ENCODE results near the gene GRM8.

The GRM8 gene

GRCh38 chr7:127252377-127252713, 396 bp downstream of the GRM8 start:
- DNase-seq (ENCODE audit: low read depth in 2 of 2): no peak
- TF ChIP-seq, protein P1, sequence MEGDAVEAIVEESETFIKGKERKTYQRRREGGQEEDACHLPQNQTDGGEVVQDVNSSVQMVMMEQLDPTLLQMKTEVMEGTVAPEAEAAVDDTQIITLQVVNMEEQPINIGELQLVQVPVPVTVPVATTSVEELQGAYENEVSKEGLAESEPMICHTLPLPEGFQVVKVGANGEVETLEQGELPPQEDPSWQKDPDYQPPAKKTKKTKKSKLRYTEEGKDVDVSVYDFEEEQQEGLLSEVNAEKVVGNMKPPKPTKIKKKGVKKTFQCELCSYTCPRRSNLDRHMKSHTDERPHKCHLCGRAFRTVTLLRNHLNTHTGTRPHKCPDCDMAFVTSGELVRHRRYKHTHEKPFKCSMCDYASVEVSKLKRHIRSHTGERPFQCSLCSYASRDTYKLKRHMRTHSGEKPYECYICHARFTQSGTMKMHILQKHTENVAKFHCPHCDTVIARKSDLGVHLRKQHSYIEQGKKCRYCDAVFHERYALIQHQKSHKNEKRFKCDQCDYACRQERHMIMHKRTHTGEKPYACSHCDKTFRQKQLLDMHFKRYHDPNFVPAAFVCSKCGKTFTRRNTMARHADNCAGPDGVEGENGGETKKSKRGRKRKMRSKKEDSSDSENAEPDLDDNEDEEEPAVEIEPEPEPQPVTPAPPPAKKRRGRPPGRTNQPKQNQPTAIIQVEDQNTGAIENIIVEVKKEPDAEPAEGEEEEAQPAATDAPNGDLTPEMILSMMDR (IDR thresholded peaks at IDR 0.05; ENCODE audit: low read depth, low read length): no peak
- H3K4me3 ChIP-seq (replicated peaks in 1 of 2; ENCODE audit: low read depth in 2 of 2, low read length in 2 of 2): peak overlapping the region; percentile 66 to 69

DNA sequence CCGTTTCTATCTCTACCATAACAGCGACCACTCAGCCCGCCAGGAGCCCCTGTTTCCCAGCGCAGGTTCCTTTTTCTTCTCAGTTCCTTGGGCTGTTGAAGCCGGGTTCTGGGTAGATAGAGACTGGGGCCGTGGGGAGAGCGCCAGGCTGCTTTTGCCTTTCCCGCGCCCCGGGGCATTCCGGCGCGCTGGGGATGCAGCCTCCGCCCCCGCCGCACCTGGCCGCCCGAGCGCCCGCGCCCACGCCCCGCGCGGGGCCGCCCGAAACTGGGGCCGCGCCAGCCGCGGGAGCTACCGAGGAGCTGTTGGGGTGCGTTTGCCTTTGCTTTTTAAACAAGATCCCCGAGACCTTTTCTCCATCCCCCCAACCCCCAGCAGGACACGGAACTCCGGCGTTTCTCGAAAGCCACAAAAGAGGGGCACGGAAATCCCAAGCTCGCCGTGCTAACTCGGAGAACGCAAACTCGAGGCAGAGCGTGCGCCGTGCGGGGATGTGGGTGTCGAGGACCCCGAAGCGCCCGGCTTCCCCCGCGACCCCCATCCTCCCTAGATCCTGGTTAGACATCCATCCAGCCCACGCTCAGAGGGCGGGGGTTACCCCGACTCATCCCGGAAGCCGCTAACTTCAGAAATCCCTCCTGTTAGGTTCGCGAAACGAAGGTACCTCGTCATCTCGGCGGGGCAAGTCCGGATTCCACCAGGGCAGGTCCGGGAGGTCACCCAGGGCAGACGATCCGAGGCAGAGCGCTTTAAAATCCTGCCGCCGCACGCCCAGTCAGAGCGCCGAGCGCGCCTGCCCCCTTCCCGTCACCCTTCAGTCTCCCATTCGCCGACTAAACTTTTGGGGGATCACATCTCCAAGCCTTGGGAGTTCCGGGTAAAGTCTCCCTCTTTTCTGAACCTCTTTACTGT, 1.0 kb downstream of the GRM8 start:
- no peak for DNase-seq (ENCODE audit: low read depth in 2 of 2)

GRCh38 chr7:127251036-127251464, 1.7 kb downstream of the GRM8 start:
- H3K4me3 ChIP-seq (replicated peaks in 1 of 2; ENCODE audit: low read depth in 2 of 2, low read length in 2 of 2): no peak overlapping the region
- no peak for DNase-seq (ENCODE audit: low read depth in 2 of 2)
- TF ChIP-seq, protein P1 (IDR thresholded peaks at IDR 0.05; ENCODE audit: low read depth, low read length): no peak

More for the DNA sequence above, 1.0 kb downstream of the GRM8 start:
- TF ChIP-seq, protein P1 (IDR thresholded peaks at IDR 0.05; ENCODE audit: low read depth, low read length): no peak
- peak overlapping the region; percentile 66 to 69 for H3K4me3 ChIP-seq (replicated peaks in 1 of 2; ENCODE audit: low read depth in 2 of 2, low read length in 2 of 2)

DNA sequence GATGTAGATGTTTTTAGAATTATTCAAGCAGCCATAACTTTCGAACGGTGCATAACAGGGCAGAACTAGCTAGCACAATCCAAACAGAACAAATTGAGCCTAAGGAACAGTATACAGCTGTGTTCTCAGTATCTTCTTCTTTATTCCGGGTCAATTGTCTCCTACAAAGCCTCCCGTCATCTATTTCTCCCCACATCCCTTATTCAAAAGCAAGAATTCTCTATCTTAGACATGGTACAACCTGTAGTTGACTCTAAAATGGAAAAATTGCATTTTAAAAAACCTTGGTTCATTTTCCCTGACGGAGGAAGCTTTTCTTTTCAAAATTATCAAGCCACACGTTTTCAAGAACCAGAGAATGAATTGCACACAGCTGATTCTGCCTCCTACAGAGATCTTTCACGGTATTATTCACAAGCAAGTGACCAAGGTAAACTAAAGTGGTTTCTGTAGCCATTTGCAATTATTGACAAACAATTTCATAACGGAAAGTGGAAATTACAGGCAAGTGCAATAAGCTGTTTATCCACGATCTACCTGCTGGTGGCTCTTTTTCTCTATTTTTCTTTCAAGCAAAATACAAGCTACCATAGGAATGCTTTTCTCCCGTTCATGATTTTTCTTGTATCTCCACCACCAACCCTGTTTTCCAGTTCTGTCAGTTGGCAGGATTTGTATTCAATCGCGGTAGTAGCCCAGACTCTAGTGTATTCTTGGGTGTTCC, 2.3 kb downstream of the GRM8 start:
- TF ChIP-seq, protein P1 (IDR thresholded peaks at IDR 0.05; ENCODE audit: low read depth, low read length): no peak
- no peak overlapping the region for H3K4me3 ChIP-seq (replicated peaks in 1 of 2; ENCODE audit: low read depth in 2 of 2, low read length in 2 of 2)
- DNase-seq (ENCODE audit: low read depth in 2 of 2): peak in 1 of 2 donors; percentile 10

- TF ChIP-seq, protein P1 (IDR thresholded peaks at IDR 0.05; ENCODE audit: low read depth, low read length): no peak
- DNase-seq (ENCODE audit: low read depth in 2 of 2): no peak
These were observed 7.1 kb downstream of the GRM8 start for GRCh38 chr7:127245607-127246006.

GRCh38 chr7:127245002-127245401, 7.7 kb downstream of the GRM8 start:
- H3K4me3 ChIP-seq (replicated peaks in 1 of 2; ENCODE audit: low read depth in 2 of 2, low read length in 2 of 2): no peak overlapping the region
- DNase-seq (ENCODE audit: low read depth in 2 of 2): no peak
- TF ChIP-seq, protein P1 (IDR thresholded peaks at IDR 0.05; ENCODE audit: low read depth, low read length): no peak

More at GRCh38 chr7:127245607-127246006, 7.1 kb downstream of the GRM8 start:
- H3K4me3 ChIP-seq (replicated peaks in 1 of 2; ENCODE audit: low read depth in 2 of 2, low read length in 2 of 2): no peak overlapping the region

Data from cardiac fibroblast (primary cell).